Endodermal cell (in vitro differentiated cells): ENCODE results near the gene EIPR1. TPM values are rescaled to one million over a fixed set of nuclear protein-coding genes. Genes with fewer than 3 reads are reported as not detected.

Experiments used
- DNase-seq: peaks from one replicate; pipeline ENCODE4 v3.0.0-alpha.2; 2017
- H3K27ac ChIP-seq: 2 replicates; pipeline ENCODE4 v1.5.1; 2013; ENCODE audit warnings: mild to moderate bottlenecking, low read depth, low read length, moderate library complexity
- H3K27me3 ChIP-seq: 2 replicates; pipeline ENCODE4 v1.6.1; 2013; ENCODE audit warnings: mild to moderate bottlenecking, low read length, moderate library complexity; ENCODE audit not compliant: insufficient read depth, control insufficient read depth, poor library complexity, severe bottlenecking
- H3K36me3 ChIP-seq: 2 replicates; pipeline ENCODE4 v1.7.0; 2013; ENCODE audit warnings: mild to moderate bottlenecking, low read length, moderate library complexity; ENCODE audit not compliant: control insufficient read depth, insufficient read depth
- H3K4me1 ChIP-seq: one replicate; pipeline ENCODE4 v1.7.0; 2013; ENCODE audit warnings: low read length; ENCODE audit not compliant: control insufficient read depth, insufficient read depth
- H3K4me3 ChIP-seq: 2 replicates; pipeline ENCODE4 v1.5.1; 2013; ENCODE audit warnings: mild to moderate bottlenecking, low read length, moderate library complexity
- H3K9ac ChIP-seq: 2 replicates; pipeline ENCODE4 v1.6.1; 2013; ENCODE audit warnings: mild to moderate bottlenecking, low read length, moderate library complexity; ENCODE audit not compliant: poor library complexity, severe bottlenecking; ENCODE audit errors: extremely low read depth
- H3K9me3 ChIP-seq: 2 replicates; pipeline ENCODE4 v1.6.1; 2013; ENCODE audit warnings: mild to moderate bottlenecking, low read length, moderate library complexity; ENCODE audit not compliant: control insufficient read depth
- H3K27ac Mint-ChIP-seq: 2 replicates; pipeline ENCODE4 v1.8.0; 2020; ENCODE audit warnings: mixed read lengths
- H3K27me3 Mint-ChIP-seq: 2 replicates; pipeline ENCODE4 v1.8.0; 2021; ENCODE audit warnings: mild to moderate bottlenecking, mixed read lengths; ENCODE audit not compliant: insufficient read depth
- H3K36me3 Mint-ChIP-seq: 2 replicates; pipeline ENCODE4 v1.8.0; 2020; ENCODE audit warnings: low read depth, mixed read lengths
- H3K4me1 Mint-ChIP-seq: 2 replicates; pipeline ENCODE4 v1.8.0; 2020; ENCODE audit warnings: mixed read lengths
- H3K4me3 Mint-ChIP-seq: 2 replicates; pipeline ENCODE4 v1.8.0; 2020; ENCODE audit warnings: mild to moderate bottlenecking, moderate library complexity, mixed read lengths
- H3K9me3 Mint-ChIP-seq: 2 replicates; pipeline ENCODE4 v1.8.0; 2020; ENCODE audit warnings: mild to moderate bottlenecking, mixed read lengths
- CTCF ChIP-seq: fragments of 200-600 bp; sonication (generic); conservative IDR thresholded peaks from 2 replicates; pipeline ENCODE4 v1.5.0; 2021; ENCODE audit warnings: antibody characterized with exemption, mild to moderate bottlenecking
- WGBS, 2 experiments: methylation state at CpG; one replicate each; pipeline versions ENCODE4 v1.1.5 to v1.1.7; 2013; ENCODE audit warnings: missing lambda C conversion rate in 2 of 2, mixed read lengths in 1 of 2; ENCODE audit not compliant: insufficient coverage in 1 of 2, insufficient read length in 1 of 2; 5-methylcytosine and 5-hydroxymethylcytosine counted together
- total RNA-seq, 2 donors: library from RNA; stranded (reverse); fragmentation: NEBNext Ultra II Directional in 1 of 2; extraction: Animal tissue kit (Norgen Biotek cat#: 25700) in 1 of 2; gene quantifications; 2 replicates in 1 of 2; 3 replicates in 1 of 2; pipeline ENCODE4 v1.2.1, GENCODE V29; 2021

Gene EIPR1
- total RNA-seq, 2 donors from 2014 or later = 30.1 to 36.8 TPM

DNA sequence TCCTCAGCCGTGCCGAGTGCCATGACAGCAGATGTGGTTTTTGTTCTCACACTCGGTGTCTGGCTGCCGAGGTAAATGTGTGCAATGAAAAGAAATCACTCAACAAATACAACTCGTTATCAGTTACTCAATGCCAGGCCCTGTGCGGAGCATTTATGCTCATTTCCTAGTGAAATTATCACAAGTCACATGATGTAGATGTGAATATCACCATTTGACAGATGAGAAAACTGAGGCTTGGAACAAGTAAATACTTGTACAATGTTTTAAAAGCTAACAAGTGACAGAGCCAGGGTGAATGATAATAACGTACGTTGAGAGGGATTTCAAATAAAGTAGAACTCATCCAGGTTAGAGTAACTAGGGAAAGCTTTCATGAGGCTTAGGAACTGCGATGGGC, 174.7 kb downstream of the EIPR1 start:
- no peaks in the 10 kb centered on the region for H3K27me3 Mint-ChIP-seq
- TF ChIP-seq CTCF = no peak
- Histone ChIP-seq H3K27ac (no peak overlapping the region), H3K9me3 (peaks cover 6% of the 10 kb centered on the region), H3K9ac (no peak overlapping the region), H3K36me3 (peaks cover 5% of the 10 kb centered on the region), H3K4me3 (no peak overlapping the region), H3K4me1 (no peaks in the 10 kb centered on the region), H3K27me3 (no peaks in the 10 kb centered on the region)
- WGBS, 2 experiments = 94 to 96% methylated on average over 9 of the region's 9 CpGs
- H3K27ac Mint-ChIP-seq = no peak overlapping the region
- peaks cover 38% of the 10 kb centered on the region for H3K36me3 Mint-ChIP-seq
- no peak for DNase-seq
- H3K4me3 Mint-ChIP-seq = no peak overlapping the region
- no peaks in the 10 kb centered on the region for H3K4me1 Mint-ChIP-seq
- H3K9me3 Mint-ChIP-seq = peaks cover 19% of the 10 kb centered on the region

GRCh38 chr2:3201281-3201680, 176.3 kb downstream of the EIPR1 start:
- no peaks in the 10 kb centered on the region for H3K27me3 Mint-ChIP-seq
- no peaks in the 10 kb centered on the region for H3K4me1 Mint-ChIP-seq
- H3K27ac Mint-ChIP-seq = no peak overlapping the region

GRCh38 chr2:3200420-3200939, 177.1 kb downstream of the EIPR1 start:
- H3K36me3 ChIP-seq = peaks cover 8% of the 10 kb centered on the region
- DNase-seq = no peak
- H3K9ac ChIP-seq = no peak overlapping the region
- peaks cover 35% of the 10 kb centered on the region for H3K36me3 Mint-ChIP-seq
- H3K9me3 ChIP-seq = peaks cover 6% of the 10 kb centered on the region
- no peaks in the 10 kb centered on the region for H3K4me1 ChIP-seq
- H3K27me3 Mint-ChIP-seq = no peaks in the 10 kb centered on the region
- no peak overlapping the region for H3K27ac ChIP-seq
- H3K4me3 Mint-ChIP-seq = no peak overlapping the region
- no peak overlapping the region for H3K27ac Mint-ChIP-seq
- no peak overlapping the region for H3K4me3 ChIP-seq
- H3K4me1 Mint-ChIP-seq = no peaks in the 10 kb centered on the region
- peaks cover 19% of the 10 kb centered on the region for H3K9me3 Mint-ChIP-seq
- 75 to 79% methylated on average over 11 to 14 of the region's 14 CpGs for WGBS, 2 experiments
- TF ChIP-seq CTCF = no peak
- no peaks in the 10 kb centered on the region for H3K27me3 ChIP-seq

More at GRCh38 chr2:3201281-3201680, 176.3 kb downstream of the EIPR1 start:
- Histone ChIP-seq H3K4me1 (no peaks in the 10 kb centered on the region), H3K9ac (no peak overlapping the region), H3K9me3 (peaks cover 6% of the 10 kb centered on the region), H3K4me3 (no peak overlapping the region), H3K27ac (no peak overlapping the region), H3K27me3 (no peaks in the 10 kb centered on the region), H3K36me3 (peaks cover 8% of the 10 kb centered on the region)
- no peak for TF ChIP-seq CTCF
- peaks cover 19% of the 10 kb centered on the region for H3K9me3 Mint-ChIP-seq
- no peak for DNase-seq
- H3K36me3 Mint-ChIP-seq = peaks cover 38% of the 10 kb centered on the region
- H3K4me3 Mint-ChIP-seq = no peak overlapping the region
- WGBS, 2 experiments = 94 to 97% methylated on average over 7 to 12 of the region's 12 CpGs
